K562 (cell line): ENCODE results near the gene PCID2. TPM values are rescaled to one million over a fixed set of nuclear protein-coding genes. Genes with fewer than 3 reads are reported as not detected.

Experiments used
- CHD4 ChIP-seq: fragments of 200-600 bp; sonication (generic); IDR thresholded peaks from 3 replicates; pipeline ENCODE4 v1.6.1; 2012; ENCODE audit warnings: low read depth, mild to moderate bottlenecking, mixed read lengths, low read length, inconsistent platforms; ENCODE audit not compliant: insufficient read depth, insufficient replicate concordance, poor library complexity, severe bottlenecking
- HCFC1 ChIP-seq: IDR thresholded peaks from 2 replicates; pipeline ENCODE4 v1.6.1; 2012; ENCODE audit warnings: low read depth, low read length, improper control_type of control experiment
- NR2C2 ChIP-seq, 2 experiments: fragments of 200-800 bp in 1 of 2; sonication (Bioruptor generic) in 1 of 2; sonication (generic) in 1 of 2; formaldehyde crosslinking in 1 of 2; IDR thresholded peaks; 2 replicates each; pipeline versions ENCODE4 v1.6.1 to v1.8.0; 2016 to 2022; ENCODE audit warnings: mild to moderate bottlenecking in 1 of 2, missing compliant biosample characterization in 1 of 2, missing genetic modification characterization in 1 of 2, missing genetic modification reagents in 1 of 2
- TRIM24 ChIP-seq, 2 experiments: fragments of 450-650 bp; IDR thresholded peaks; 2 replicates each; pipeline ENCODE4 v1.6.1; 2016
- U2AF1 ChIP-seq: fragments of 200-400 bp; formaldehyde crosslinking; optimal IDR thresholded peaks from 2 replicates; pipeline ENCODE3; 2017; ENCODE audit warnings: mild to moderate bottlenecking, low read depth, low read length, moderate library complexity
- ZNF316 ChIP-seq: fragments of 450-650 bp; IDR thresholded peaks from 2 replicates; pipeline ENCODE4 v1.6.1; 2016
- ZNF445 ChIP-seq: fragments of 250-450 bp; sonication (Bioruptor Pico); IDR thresholded peaks from 2 replicates; pipeline ENCODE4 v1.4.0; 2020; ENCODE audit warnings: low read depth, mild to moderate bottlenecking, moderate library complexity
- polyA plus RNA-seq, 8 experiments: library from polyadenylated mRNA; depleted of rRNA in 4 of 8; stranded (reverse) in 5 of 8; unstranded in 3 of 8; fragments of >200 nt; fragmentation: Nextera tagmentation in 2 of 8; fragmentation: Illumina TruSeq in 1 of 8; extraction: Ambion mirVana in 2 of 8; extraction: Trizol in 1 of 8; gene quantifications; 2 replicates each; pipeline versions ENCODE4 v1.2.1 to v1.2.3, GENCODE V29; 2011 to 2014; ENCODE audit warnings: inconsistent platforms in 1 of 8, missing spikeins in 1 of 8
- total RNA-seq, 7 experiments: library from RNA; depleted of rRNA in 6 of 7; stranded (reverse); fragments of >200 nt in 6 of 7; fragmentation: Illumina TruSeq in 2 of 7; extraction: Trizol in 2 of 7; gene quantifications; 2 replicates each; pipeline versions ENCODE4 v1.2.1 to v1.2.3, GENCODE V29; 2011 to 2021; ENCODE audit warnings: low replicate concordance in 1 of 7
- TF ChIP-seq, protein P1 (sequence below): sonication (generic); IDR thresholded peaks from 2 replicates; pipeline ENCODE4 v1.6.1; 2016
- TF ChIP-seq, protein P2 (sequence below): sonication (generic); formaldehyde crosslinking; IDR thresholded peaks from 2 replicates; pipeline ENCODE4 v1.8.0; 2023; ENCODE audit warnings: mild to moderate bottlenecking, missing genetic modification reagents
- TF ChIP-seq, protein P3 (sequence below): sonication (generic); formaldehyde crosslinking; IDR thresholded peaks from 2 replicates; pipeline ENCODE4 v1.8.0; 2022; ENCODE audit warnings: missing genetic modification reagents, mild to moderate bottlenecking, borderline replicate concordance
- TF ChIP-seq, protein P4 (sequence below): fragments of 450-650 bp; formaldehyde crosslinking; IDR thresholded peaks from 2 replicates; pipeline ENCODE4 v1.4.0; 2020; ENCODE audit warnings: mild to moderate bottlenecking
- TF ChIP-seq, protein P5 (sequence below), 2 experiments: fragments of 450-650 bp; IDR thresholded peaks; 2 replicates each; pipeline ENCODE4 v1.6.1; 2018; ENCODE audit warnings: mild to moderate bottlenecking in 2 of 2, low read depth in 1 of 2; ENCODE audit not compliant: partially characterized antibody in 2 of 2

The PCID2 gene
- total and polyA plus RNA-seq, 9 of the 15 experiments (the other 6 are each of a cell fraction or from before 2014, with no cell fraction given): 39.6 to 117 (median 59.6) TPM

DNA sequence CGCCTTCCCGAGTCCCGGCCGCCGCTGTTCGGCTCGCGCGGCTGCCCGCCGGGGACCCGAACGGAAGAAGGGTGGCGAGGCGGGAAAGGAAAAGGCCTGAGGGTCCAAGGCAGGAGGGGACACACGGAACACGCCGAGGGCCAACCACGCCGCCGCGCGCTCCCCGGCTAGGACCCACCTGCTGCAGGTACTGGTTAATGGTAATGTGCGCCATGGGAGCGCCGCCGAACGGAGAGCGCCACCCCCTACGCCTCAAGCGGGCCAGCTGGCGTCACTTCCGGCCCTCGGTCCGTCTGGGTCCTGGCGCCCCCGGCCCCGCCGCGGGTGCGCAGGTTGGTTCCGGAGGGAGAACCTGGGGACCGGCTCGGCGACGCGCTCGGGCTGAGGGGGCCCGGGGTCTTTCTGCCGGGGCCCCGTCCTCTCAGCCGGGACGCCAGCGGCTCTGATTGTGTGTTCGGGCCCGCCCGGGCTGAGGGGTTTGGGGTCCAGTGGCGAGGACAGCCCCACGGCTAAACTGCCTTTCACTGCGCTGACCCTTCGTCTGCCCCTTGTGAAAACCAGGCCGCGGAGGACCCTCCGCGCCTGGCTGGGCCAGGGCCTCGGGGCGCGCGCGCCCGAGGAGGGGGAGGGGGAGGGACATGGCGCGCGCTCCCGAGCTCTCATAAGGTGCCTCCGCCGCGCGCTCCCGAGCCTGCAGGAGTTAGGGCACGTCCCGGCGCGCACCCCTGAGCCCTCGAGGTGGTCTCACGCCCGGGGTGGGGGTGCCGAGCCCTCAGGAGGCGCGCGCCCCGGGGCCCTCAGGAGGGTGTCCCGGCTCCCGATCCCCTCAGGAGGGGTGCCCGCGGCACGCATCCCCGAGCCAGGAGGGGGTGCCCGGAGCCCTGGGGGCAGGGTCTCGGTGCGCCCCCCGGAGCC lies at the start of gene PCID2 (continued):
- TF ChIP-seq CHD4 (no peak), ZNF316 (no peak), HCFC1 (peak; percentile 85), TRIM24 (IDR thresholded peaks at IDR 0.05) (peak in 1 of 2 experiments; percentile 98; a peak in 2 of 4 replicates), ZNF445 (no peak), NR2C2 (CRISPR knock-in tag; IDR thresholded peaks at IDR 0.05) (peak; percentile 46; the same call in 1 of the 2 replicates), NR2C2 (tag; IDR thresholded peaks at IDR 0.05) (peak; percentile 79), U2AF1 (peak; percentile 86)
- TF ChIP-seq, protein P1, sequence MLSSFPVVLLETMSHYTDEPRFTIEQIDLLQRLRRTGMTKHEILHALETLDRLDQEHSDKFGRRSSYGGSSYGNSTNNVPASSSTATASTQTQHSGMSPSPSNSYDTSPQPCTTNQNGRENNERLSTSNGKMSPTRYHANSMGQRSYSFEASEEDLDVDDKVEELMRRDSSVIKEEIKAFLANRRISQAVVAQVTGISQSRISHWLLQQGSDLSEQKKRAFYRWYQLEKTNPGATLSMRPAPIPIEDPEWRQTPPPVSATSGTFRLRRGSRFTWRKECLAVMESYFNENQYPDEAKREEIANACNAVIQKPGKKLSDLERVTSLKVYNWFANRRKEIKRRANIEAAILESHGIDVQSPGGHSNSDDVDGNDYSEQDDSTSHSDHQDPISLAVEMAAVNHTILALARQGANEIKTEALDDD: no peak
- TF ChIP-seq, protein P2, sequence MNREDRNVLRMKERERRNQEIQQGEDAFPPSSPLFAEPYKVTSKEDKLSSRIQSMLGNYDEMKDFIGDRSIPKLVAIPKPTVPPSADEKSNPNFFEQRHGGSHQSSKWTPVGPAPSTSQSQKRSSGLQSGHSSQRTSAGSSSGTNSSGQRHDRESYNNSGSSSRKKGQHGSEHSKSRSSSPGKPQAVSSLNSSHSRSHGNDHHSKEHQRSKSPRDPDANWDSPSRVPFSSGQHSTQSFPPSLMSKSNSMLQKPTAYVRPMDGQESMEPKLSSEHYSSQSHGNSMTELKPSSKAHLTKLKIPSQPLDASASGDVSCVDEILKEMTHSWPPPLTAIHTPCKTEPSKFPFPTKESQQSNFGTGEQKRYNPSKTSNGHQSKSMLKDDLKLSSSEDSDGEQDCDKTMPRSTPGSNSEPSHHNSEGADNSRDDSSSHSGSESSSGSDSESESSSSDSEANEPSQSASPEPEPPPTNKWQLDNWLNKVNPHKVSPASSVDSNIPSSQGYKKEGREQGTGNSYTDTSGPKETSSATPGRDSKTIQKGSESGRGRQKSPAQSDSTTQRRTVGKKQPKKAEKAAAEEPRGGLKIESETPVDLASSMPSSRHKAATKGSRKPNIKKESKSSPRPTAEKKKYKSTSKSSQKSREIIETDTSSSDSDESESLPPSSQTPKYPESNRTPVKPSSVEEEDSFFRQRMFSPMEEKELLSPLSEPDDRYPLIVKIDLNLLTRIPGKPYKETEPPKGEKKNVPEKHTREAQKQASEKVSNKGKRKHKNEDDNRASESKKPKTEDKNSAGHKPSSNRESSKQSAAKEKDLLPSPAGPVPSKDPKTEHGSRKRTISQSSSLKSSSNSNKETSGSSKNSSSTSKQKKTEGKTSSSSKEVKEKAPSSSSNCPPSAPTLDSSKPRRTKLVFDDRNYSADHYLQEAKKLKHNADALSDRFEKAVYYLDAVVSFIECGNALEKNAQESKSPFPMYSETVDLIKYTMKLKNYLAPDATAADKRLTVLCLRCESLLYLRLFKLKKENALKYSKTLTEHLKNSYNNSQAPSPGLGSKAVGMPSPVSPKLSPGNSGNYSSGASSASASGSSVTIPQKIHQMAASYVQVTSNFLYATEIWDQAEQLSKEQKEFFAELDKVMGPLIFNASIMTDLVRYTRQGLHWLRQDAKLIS (CRISPR knock-in tag): no peak; the same call in 1 of the 2 replicates
- TF ChIP-seq, protein P3, sequence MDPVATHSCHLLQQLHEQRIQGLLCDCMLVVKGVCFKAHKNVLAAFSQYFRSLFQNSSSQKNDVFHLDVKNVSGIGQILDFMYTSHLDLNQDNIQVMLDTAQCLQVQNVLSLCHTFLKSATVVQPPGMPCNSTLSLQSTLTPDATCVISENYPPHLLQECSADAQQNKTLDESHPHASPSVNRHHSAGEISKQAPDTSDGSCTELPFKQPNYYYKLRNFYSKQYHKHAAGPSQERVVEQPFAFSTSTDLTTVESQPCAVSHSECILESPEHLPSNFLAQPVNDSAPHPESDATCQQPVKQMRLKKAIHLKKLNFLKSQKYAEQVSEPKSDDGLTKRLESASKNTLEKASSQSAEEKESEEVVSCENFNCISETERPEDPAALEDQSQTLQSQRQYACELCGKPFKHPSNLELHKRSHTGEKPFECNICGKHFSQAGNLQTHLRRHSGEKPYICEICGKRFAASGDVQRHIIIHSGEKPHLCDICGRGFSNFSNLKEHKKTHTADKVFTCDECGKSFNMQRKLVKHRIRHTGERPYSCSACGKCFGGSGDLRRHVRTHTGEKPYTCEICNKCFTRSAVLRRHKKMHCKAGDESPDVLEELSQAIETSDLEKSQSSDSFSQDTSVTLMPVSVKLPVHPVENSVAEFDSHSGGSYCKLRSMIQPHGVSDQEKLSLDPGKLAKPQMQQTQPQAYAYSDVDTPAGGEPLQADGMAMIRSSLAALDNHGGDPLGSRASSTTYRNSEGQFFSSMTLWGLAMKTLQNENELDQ (CRISPR knock-in tag): no peak
- TF ChIP-seq, protein P4, sequence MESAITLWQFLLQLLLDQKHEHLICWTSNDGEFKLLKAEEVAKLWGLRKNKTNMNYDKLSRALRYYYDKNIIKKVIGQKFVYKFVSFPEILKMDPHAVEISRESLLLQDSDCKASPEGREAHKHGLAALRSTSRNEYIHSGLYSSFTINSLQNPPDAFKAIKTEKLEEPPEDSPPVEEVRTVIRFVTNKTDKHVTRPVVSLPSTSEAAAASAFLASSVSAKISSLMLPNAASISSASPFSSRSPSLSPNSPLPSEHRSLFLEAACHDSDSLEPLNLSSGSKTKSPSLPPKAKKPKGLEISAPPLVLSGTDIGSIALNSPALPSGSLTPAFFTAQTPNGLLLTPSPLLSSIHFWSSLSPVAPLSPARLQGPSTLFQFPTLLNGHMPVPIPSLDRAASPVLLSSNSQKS (CRISPR knock-in tag): no peak
- TF ChIP-seq, protein P5, sequence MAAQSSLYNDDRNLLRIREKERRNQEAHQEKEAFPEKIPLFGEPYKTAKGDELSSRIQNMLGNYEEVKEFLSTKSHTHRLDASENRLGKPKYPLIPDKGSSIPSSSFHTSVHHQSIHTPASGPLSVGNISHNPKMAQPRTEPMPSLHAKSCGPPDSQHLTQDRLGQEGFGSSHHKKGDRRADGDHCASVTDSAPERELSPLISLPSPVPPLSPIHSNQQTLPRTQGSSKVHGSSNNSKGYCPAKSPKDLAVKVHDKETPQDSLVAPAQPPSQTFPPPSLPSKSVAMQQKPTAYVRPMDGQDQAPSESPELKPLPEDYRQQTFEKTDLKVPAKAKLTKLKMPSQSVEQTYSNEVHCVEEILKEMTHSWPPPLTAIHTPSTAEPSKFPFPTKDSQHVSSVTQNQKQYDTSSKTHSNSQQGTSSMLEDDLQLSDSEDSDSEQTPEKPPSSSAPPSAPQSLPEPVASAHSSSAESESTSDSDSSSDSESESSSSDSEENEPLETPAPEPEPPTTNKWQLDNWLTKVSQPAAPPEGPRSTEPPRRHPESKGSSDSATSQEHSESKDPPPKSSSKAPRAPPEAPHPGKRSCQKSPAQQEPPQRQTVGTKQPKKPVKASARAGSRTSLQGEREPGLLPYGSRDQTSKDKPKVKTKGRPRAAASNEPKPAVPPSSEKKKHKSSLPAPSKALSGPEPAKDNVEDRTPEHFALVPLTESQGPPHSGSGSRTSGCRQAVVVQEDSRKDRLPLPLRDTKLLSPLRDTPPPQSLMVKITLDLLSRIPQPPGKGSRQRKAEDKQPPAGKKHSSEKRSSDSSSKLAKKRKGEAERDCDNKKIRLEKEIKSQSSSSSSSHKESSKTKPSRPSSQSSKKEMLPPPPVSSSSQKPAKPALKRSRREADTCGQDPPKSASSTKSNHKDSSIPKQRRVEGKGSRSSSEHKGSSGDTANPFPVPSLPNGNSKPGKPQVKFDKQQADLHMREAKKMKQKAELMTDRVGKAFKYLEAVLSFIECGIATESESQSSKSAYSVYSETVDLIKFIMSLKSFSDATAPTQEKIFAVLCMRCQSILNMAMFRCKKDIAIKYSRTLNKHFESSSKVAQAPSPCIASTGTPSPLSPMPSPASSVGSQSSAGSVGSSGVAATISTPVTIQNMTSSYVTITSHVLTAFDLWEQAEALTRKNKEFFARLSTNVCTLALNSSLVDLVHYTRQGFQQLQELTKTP (IDR thresholded peaks at IDR 0.05; ENCODE audit: low read depth in 1 of 2, partially characterized antibody in 2 of 2): peak in 1 of 2 experiments; percentile 78
